ENCODE data around the gene DPEP1.

Gene DPEP1

DNA sequence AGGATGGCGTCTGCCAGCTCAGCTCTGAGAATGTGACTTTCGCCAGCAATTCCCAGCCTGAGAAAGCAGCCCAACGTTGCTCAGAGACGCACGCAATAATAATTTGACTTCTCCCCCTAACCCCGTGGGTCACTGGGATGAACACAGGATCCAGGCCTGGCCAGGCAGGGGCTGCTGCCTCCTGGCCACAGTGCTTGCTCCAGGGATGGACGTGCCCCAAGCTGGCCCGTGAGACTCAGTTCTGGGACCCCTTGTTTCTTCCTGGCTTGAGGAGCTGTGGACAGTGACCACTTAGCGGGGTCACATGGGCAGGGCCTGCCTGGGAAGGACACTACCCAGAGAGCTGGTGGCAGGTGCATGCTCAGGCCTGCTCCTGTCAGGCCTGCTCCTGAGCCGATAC, 13.5 kb upstream of the DPEP1 start:
- no peak for DNase-seq (ENCODE audit: low spot score)
- no peak for TF ChIP-seq CTCF (IDR thresholded peaks at IDR 0.05; ENCODE audit: borderline replicate concordance, control extremely low read depth, extremely low read depth, insufficient read depth, missing control alignments)
- in situ Hi-C loops (cut with MboI; ENCODE audit: low sequenced_read_pairs, unreplicated experiment) = no loop called here

- DNase-seq (ENCODE audit: low spot score) = no peak
- in situ Hi-C loops (cut with MboI; ENCODE audit: low sequenced_read_pairs, unreplicated experiment) = no loop called here
- TF ChIP-seq CTCF (IDR thresholded peaks at IDR 0.05; ENCODE audit: borderline replicate concordance, control extremely low read depth, extremely low read depth, insufficient read depth, missing control alignments) = no peak
These were observed 13.0 kb upstream of the DPEP1 start for GRCh38 chr16:89600427-89600826.

GRCh38 chr16:89600956-89601355, 12.5 kb upstream of the DPEP1 start:
- TF ChIP-seq CTCF (IDR thresholded peaks at IDR 0.05; ENCODE audit: borderline replicate concordance, control extremely low read depth, extremely low read depth, insufficient read depth, missing control alignments) = no peak
- in situ Hi-C loops (cut with MboI; ENCODE audit: low sequenced_read_pairs, unreplicated experiment) = no loop called here
- DNase-seq (ENCODE audit: low spot score) = no peak

GRCh38 chr16:89601906-89602272, 11.6 kb upstream of the DPEP1 start:
- no peak for DNase-seq (ENCODE audit: low spot score)
- TF ChIP-seq CTCF (IDR thresholded peaks at IDR 0.05; ENCODE audit: borderline replicate concordance, control extremely low read depth, extremely low read depth, insufficient read depth, missing control alignments) = no peak
- in situ Hi-C loops (cut with MboI; ENCODE audit: low sequenced_read_pairs, unreplicated experiment) = no loop called here

DNA sequence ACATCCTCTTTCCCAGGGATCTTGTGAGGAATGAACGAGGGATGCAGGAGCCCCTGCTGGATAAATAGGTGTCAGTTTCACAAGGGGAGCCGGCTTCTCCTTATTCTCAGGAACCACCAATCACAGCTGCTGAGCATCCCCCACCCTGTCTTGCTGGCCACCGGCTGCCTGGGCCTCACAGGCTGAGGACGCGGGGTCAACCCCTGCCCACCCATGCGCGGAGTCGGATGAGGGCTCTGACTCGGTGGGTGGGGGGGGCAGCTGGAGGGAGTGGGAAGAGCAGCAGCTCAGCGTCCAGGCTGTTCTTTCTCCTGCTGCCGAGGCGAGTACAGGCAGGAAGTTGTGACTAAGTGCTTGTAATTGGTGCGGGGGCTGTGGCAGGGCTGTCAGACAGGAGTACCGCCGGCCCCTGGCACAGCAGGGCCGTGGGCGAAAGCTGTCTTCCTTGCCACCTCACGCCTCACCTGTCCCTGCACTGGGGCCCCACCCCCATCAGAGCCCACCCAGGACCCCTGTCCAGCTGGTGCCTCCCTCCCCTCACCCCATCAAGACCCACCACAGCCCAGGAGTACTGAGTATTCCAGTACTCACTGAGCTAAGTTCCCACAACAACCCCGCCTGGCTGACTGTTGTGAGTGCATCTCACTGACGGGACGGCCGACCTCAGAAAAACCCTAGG, 11.0 kb upstream of the DPEP1 start:
- DNase-seq (ENCODE audit: low spot score) = peak; percentile 78

DNA sequence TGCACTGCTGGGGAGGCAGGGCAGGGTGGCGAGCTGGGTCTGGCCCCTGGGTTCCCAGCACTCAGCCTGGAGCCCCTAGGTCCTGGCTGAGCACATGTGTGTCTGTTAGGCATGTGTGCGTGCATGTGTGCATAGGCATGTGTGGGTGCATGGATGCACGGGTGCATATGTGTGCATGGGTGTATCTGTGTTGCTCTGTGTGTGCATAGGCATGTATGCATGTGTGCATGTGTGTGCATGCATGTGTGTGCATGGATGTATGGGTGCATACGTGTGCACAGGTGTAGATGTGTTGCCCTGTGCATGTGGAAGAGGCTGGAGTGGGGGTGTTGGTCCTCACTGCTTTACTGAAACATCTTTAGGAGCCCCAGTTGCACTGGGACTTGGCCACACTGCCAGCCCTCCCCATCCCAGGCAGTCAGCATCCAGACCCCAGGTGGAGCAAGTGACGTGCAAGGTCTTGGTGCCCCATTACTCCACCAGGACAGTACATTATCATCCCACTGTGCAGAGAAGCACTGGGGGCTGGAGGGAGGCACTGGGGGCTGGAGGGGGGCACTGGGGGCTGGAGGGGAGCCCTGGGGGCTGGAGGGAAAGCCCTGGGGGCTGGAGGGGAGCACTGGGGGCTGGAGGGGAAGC, 10.4 kb upstream of the DPEP1 start:
- in situ Hi-C loops (cut with MboI; ENCODE audit: low sequenced_read_pairs, unreplicated experiment) = no loop called here
- DNase-seq (ENCODE audit: low spot score) = no peak

More for the DNA sequence above, 11.0 kb upstream of the DPEP1 start:
- in situ Hi-C loops (cut with MboI; ENCODE audit: low sequenced_read_pairs, unreplicated experiment) = no loop called here
- no peak for TF ChIP-seq CTCF (IDR thresholded peaks at IDR 0.05; ENCODE audit: borderline replicate concordance, control extremely low read depth, extremely low read depth, insufficient read depth, missing control alignments)

More for the DNA sequence above, 10.4 kb upstream of the DPEP1 start:
- TF ChIP-seq CTCF (IDR thresholded peaks at IDR 0.05; ENCODE audit: borderline replicate concordance, control extremely low read depth, extremely low read depth, insufficient read depth, missing control alignments) = no peak

Measured in GM13976 (cell line).